Body of pancreas (tissue), 4 donors: Measurements from ENCODE around the gene TMEM156.

ENCODE experiments used
- POLR2A ChIP-seq, 3 donors: fragments of 450-650 bp; IDR thresholded peaks; one replicate each; pipeline ENCODE4 v1.6.1; 2016; ENCODE audit warnings: antibody characterized with exemption in 3 of 3, mild to moderate bottlenecking in 2 of 3
- TF ChIP-seq, protein P1 (sequence below), 7 experiments: fragments of 450-650 bp in 4 of 7; fragments of 200-600 bp in 3 of 7; sonication (generic) in 3 of 7; IDR thresholded peaks; one replicate each; pipeline ENCODE4 v1.5.1; 2016 to 2019; ENCODE audit warnings: antibody characterized with exemption in 7 of 7

DNA sequence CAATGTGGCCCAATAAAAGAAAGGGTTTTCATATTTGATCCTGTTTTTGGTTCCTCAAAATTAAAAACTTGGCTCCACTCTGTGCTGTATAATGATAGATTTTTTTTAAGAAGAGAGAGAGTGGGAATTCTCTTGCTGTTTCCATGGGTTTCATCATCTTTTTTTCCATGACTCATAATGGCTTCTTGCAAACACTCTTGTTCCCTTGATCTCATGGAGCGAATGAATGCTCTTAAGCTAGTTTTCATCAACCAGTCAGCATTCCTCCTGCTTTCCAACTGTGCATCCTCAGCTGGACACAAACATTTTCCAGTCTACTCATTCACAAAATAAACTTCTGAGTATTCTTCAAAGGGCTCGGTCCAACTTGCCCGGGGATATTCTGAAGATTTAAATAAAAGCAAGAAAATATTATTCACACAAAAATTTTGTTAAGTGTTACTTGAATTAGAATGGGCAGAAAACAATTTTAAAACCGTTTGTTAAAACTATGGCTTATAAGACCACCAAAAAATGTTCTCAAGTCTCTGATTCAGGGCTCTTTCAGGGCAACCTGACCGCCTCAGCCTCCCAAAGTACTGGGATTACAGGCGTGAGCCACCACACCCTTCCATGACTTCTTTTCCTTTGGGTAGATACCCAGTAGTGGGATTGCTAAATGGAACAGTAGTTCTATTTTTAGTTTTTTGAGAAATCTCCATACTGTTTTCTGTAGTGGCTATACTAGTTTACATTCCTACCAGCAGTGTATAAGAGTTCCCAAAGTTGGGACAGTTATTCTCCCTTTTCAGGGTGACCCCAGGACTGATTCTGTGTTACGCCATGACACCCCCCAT, 64.7 kb downstream of the TMEM156 start:
- TF ChIP-seq, protein P1, sequence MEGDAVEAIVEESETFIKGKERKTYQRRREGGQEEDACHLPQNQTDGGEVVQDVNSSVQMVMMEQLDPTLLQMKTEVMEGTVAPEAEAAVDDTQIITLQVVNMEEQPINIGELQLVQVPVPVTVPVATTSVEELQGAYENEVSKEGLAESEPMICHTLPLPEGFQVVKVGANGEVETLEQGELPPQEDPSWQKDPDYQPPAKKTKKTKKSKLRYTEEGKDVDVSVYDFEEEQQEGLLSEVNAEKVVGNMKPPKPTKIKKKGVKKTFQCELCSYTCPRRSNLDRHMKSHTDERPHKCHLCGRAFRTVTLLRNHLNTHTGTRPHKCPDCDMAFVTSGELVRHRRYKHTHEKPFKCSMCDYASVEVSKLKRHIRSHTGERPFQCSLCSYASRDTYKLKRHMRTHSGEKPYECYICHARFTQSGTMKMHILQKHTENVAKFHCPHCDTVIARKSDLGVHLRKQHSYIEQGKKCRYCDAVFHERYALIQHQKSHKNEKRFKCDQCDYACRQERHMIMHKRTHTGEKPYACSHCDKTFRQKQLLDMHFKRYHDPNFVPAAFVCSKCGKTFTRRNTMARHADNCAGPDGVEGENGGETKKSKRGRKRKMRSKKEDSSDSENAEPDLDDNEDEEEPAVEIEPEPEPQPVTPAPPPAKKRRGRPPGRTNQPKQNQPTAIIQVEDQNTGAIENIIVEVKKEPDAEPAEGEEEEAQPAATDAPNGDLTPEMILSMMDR (IDR thresholded peaks at IDR 0.05), result no peak
- no peak for TF ChIP-seq POLR2A (IDR thresholded peaks at IDR 0.05)
